ENCODE data around the gene PC. TPM values are rescaled to one million over a fixed set of nuclear protein-coding genes. Genes with fewer than 3 reads are reported as not detected.

Gene PC
- total and polyA plus RNA-seq, 2 experiments from 2014 or later = 47.4 to 78.1 TPM

GRCh38 chr11:66950112-66950535 lies 8.1 kb downstream of the PC start:
- Histone ChIP-seq H3K27me3 (no peaks in the 10 kb centered on the region), H3K27ac (peak overlapping the region; percentile 80), H3K9me2 (replicated peaks; ENCODE audit: insufficient read depth) (no peaks in the 10 kb centered on the region), H3K4me2 (peak overlapping the region; percentile 19), H3K9me3 (ENCODE audit: low read depth) (no peaks in the 10 kb centered on the region), H3K36me3 (replicated peaks; ENCODE audit: insufficient read depth, low read depth) (no peaks in the 10 kb centered on the region), H4K20me1 (ENCODE audit: insufficient read depth, poor library complexity, severe bottlenecking) (no peaks in the 10 kb centered on the region), H3K79me2 (peaks cover 11% of the 10 kb centered on the region), H2AFZ (no peak overlapping the region), H3K4me1 (ENCODE audit: insufficient read depth) (peaks cover 30% of the 10 kb centered on the region), H3K4me3 (no peak overlapping the region)
- 47% methylated on average over 8 of the region's 8 CpGs for WGBS (ENCODE audit: low lambda C conversion rate, missing lambda C conversion rate)
- TF ChIP-seq, protein P1, sequence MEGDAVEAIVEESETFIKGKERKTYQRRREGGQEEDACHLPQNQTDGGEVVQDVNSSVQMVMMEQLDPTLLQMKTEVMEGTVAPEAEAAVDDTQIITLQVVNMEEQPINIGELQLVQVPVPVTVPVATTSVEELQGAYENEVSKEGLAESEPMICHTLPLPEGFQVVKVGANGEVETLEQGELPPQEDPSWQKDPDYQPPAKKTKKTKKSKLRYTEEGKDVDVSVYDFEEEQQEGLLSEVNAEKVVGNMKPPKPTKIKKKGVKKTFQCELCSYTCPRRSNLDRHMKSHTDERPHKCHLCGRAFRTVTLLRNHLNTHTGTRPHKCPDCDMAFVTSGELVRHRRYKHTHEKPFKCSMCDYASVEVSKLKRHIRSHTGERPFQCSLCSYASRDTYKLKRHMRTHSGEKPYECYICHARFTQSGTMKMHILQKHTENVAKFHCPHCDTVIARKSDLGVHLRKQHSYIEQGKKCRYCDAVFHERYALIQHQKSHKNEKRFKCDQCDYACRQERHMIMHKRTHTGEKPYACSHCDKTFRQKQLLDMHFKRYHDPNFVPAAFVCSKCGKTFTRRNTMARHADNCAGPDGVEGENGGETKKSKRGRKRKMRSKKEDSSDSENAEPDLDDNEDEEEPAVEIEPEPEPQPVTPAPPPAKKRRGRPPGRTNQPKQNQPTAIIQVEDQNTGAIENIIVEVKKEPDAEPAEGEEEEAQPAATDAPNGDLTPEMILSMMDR (IDR thresholded peaks at IDR 0.05; ENCODE audit: poor library complexity) = no peak
- TF ChIP-seq EZH2 (IDR thresholded peaks at IDR 0.05; ENCODE audit: borderline replicate concordance) = no peak
- no peak for TF ChIP-seq EZH2phosphoT487 (IDR thresholded peaks at IDR 0.05; ENCODE audit: low read depth, severe bottlenecking, unreplicated experiment)
- DNase-seq (ENCODE audit: low spot score) = peak; percentile 89

GRCh38 chr11:66938582-66939135 lies 19.5 kb downstream of the PC start:
- Histone ChIP-seq H3K27ac (no peak overlapping the region), H4K20me1 (ENCODE audit: insufficient read depth, poor library complexity, severe bottlenecking) (no peaks in the 10 kb centered on the region), H3K4me2 (no peak overlapping the region), H2AFZ (no peak overlapping the region), H3K9me2 (replicated peaks; ENCODE audit: insufficient read depth) (no peaks in the 10 kb centered on the region), H3K9me3 (ENCODE audit: low read depth) (no peaks in the 10 kb centered on the region), H3K4me1 (ENCODE audit: insufficient read depth) (peaks cover 4% of the 10 kb centered on the region), H3K4me3 (no peak overlapping the region), H3K79me2 (no peaks in the 10 kb centered on the region), H3K27me3 (no peaks in the 10 kb centered on the region), H3K36me3 (replicated peaks; ENCODE audit: insufficient read depth, low read depth) (no peaks in the 10 kb centered on the region)
- no peak for TF ChIP-seq EZH2 (IDR thresholded peaks at IDR 0.05; ENCODE audit: borderline replicate concordance)
- TF ChIP-seq EZH2phosphoT487 (IDR thresholded peaks at IDR 0.05; ENCODE audit: low read depth, severe bottlenecking, unreplicated experiment) = no peak
- TF ChIP-seq, protein P1 (IDR thresholded peaks at IDR 0.05; ENCODE audit: poor library complexity) = no peak
- no peak for DNase-seq (ENCODE audit: low spot score)
- WGBS (ENCODE audit: low lambda C conversion rate, missing lambda C conversion rate) = 89% methylated on average over 5 of the region's 5 CpGs

GRCh38 chr11:66937193-66937733 lies 20.9 kb downstream of the PC start:
- Histone ChIP-seq H3K79me2 (no peaks in the 10 kb centered on the region), H3K27me3 (no peaks in the 10 kb centered on the region), H3K4me1 (ENCODE audit: insufficient read depth) (peaks cover 4% of the 10 kb centered on the region), H3K9me3 (ENCODE audit: low read depth) (no peaks in the 10 kb centered on the region), H3K4me3 (no peak overlapping the region), H3K9me2 (replicated peaks; ENCODE audit: insufficient read depth) (no peaks in the 10 kb centered on the region), H3K27ac (no peak overlapping the region), H4K20me1 (ENCODE audit: insufficient read depth, poor library complexity, severe bottlenecking) (no peaks in the 10 kb centered on the region), H3K4me2 (no peak overlapping the region), H2AFZ (no peak overlapping the region), H3K36me3 (replicated peaks; ENCODE audit: insufficient read depth, low read depth) (no peaks in the 10 kb centered on the region)
- WGBS (ENCODE audit: low lambda C conversion rate, missing lambda C conversion rate) = 86% methylated on average over 1 of the region's 1 CpG
- TF ChIP-seq, protein P1 (IDR thresholded peaks at IDR 0.05; ENCODE audit: poor library complexity) = no peak
- TF ChIP-seq EZH2phosphoT487 (IDR thresholded peaks at IDR 0.05; ENCODE audit: low read depth, severe bottlenecking, unreplicated experiment) = no peak
- TF ChIP-seq EZH2 (IDR thresholded peaks at IDR 0.05; ENCODE audit: borderline replicate concordance) = no peak
- DNase-seq (ENCODE audit: low spot score) = no peak

Data from hepatocyte (in vitro differentiated cells).